Measurements from ENCODE around the gene PFDN6.
A peak's percentile ranks its signal among the peaks of the same experiment; 100 is the strongest.

The PFDN6 gene

GRCh38 chr6:33296797-33297405, 7.5 kb downstream of the PFDN6 start:
- no peak for DNase-seq

- DNase-seq, result no peak
Observed at GRCh38 chr6:33297406-33297955, 8.1 kb downstream of the PFDN6 start.

- peak; percentile 36 for DNase-seq
Observed at GRCh38 chr6:33297956-33298772, 8.8 kb downstream of the PFDN6 start.

GRCh38 chr6:33298773-33299236, 9.4 kb downstream of the PFDN6 start, which contains the start of gene RGL2:
TSS of gene RGL2 (minus strand) at chr6:33298942. CDS start at chr6:33298610, 332 bp downstream.
- peak; percentile 66 for DNase-seq

- DNase-seq, result peak; percentile 93
Observed at GRCh38 chr6:33299237-33299944, 10.0 kb downstream of the PFDN6 start.

- no peak for DNase-seq
Observed at GRCh38 chr6:33301877-33302276, 12.5 kb downstream of the PFDN6 start.

- DNase-seq, result no peak
Observed at GRCh38 chr6:33304216-33304615, 14.8 kb downstream of the PFDN6 start.

- no peak for DNase-seq
Observed at GRCh38 chr6:33305052-33305451, 15.7 kb downstream of the PFDN6 start.

- DNase-seq, result no peak
Observed at GRCh38 chr6:33306356-33306755, 17.0 kb downstream of the PFDN6 start.

- peak; percentile 93 for DNase-seq
Observed at GRCh38 chr6:33312361-33313104, 23.1 kb downstream of the PFDN6 start.

- peak; percentile 47 for DNase-seq
Observed at GRCh38 chr6:33313105-33313708, 23.8 kb downstream of the PFDN6 start.

GRCh38 chr6:33313709-33314514, 24.5 kb downstream of the PFDN6 start, which contains the start of gene TAPBP:
TSS of gene TAPBP (minus strand) at chr6:33314078. CDS start at chr6:33314041, 37 bp downstream.
- peak; percentile 39 for DNase-seq

- DNase-seq, result peak; percentile 39
Observed at GRCh38 chr6:33314515-33314942, 25.1 kb downstream of the PFDN6 start.

GRCh38 chr6:33314943-33315792, 25.8 kb downstream of the PFDN6 start:
- DNase-seq, result no peak

- DNase-seq, result no peak
Observed at GRCh38 chr6:33315793-33316602, 26.6 kb downstream of the PFDN6 start.

- no peak for DNase-seq
Observed at GRCh38 chr6:33316603-33317418, 27.4 kb downstream of the PFDN6 start.

GRCh38 chr6:33317419-33317668, 27.9 kb downstream of the PFDN6 start:
- DNase-seq, result no peak

- peak; percentile 98 for DNase-seq
Observed at GRCh38 chr6:33317669-33318425, 28.4 kb downstream of the PFDN6 start, which contains the start of gene ZBTB22. TSS of gene ZBTB22 (minus strand) at chr6:33317744. CDS start at chr6:33316916, 828 bp downstream.

All from NCI-H345 (cell line).